Large intestine (tissue), 3 donors: ENCODE results near the gene MACC1. TPM values are rescaled to one million over a fixed set of nuclear protein-coding genes. Genes with fewer than 3 reads are reported as not detected.
"Not testable (repeated sequence)": the region's sequence is repeated elsewhere in the genome, so short reads cannot be mapped to it uniquely, and the experiment has no call there.

Experiments used
- DNase-seq, 2 donors: peaks; one replicate each; pipeline versions ENCODE4 v3.0.0 to v3.0.0-alpha.2; 2013
- H3K27ac ChIP-seq: one replicate; pipeline ENCODE4 v1.5.1; 2013; ENCODE audit warnings: low read length
- H3K27me3 ChIP-seq: 2 replicates; pipeline ENCODE4 v1.6.1; 2013; ENCODE audit warnings: low read length; ENCODE audit not compliant: control insufficient read depth, insufficient read depth
- H3K36me3 ChIP-seq: 2 replicates; pipeline ENCODE4 v1.6.1; 2013; ENCODE audit warnings: low read length; ENCODE audit not compliant: control insufficient read depth, insufficient read depth
- H3K4me1 ChIP-seq: one replicate; pipeline ENCODE4 v1.6.1; 2013; ENCODE audit warnings: low read length; ENCODE audit not compliant: control insufficient read depth, insufficient read depth
- H3K4me3 ChIP-seq: one replicate; pipeline ENCODE4 v1.5.1; 2013; ENCODE audit warnings: low read length
- H3K9me3 ChIP-seq: one replicate; pipeline ENCODE4 v1.6.1; 2013; ENCODE audit warnings: mild to moderate bottlenecking, low read depth, low read length, moderate library complexity; ENCODE audit not compliant: control insufficient read depth
- WGBS: methylation state at CpG from one replicate; pipeline ENCODE4 v1.1.5; 2013; ENCODE audit warnings: low lambda C conversion rate; ENCODE audit not compliant: insufficient coverage; 5-methylcytosine and 5-hydroxymethylcytosine counted together
- polyA plus RNA-seq: library from polyadenylated mRNA; unstranded; fragments of 120-200 nt; gene quantifications from one replicate; pipeline ENCODE4 v1.2.1, GENCODE V29; 2013

Gene MACC1
- polyA plus RNA-seq, 1 donor: 50.2 TPM

DNA sequence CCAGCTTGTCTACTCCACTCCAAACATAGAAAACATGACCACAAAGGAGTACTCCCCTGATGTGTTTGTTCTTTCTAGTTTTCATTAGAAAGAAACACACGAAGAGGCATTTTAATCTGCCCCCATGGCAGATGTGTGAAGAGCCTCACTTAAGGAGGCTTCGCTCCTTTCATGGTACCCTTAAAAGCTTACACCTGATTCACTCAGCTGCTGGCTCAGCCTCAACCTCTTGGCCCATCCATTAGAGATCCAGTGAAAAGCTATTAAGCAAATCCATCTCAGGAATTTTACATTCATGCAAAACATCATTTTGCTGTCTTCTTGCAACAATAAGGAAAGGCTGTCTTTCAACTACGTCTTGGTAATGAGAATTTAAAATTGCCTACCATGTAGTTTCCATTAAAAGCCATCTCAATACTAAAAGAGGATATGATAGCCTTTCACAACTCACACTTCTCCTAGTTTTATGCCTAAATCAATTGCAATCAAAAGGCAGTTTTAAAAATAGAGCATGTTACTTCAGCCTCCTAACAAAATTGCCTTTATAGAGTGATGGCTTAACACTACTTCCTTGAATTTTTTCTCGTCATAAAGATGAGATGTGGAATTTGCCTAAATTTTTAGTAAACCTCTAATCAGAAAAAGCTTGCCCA lies 22.7 kb downstream of the MACC1 start:
- DNase-seq: no peak
- Histone ChIP-seq H3K4me1 (peaks cover 11% of the 10 kb centered on the region), H3K27ac (no peak overlapping the region), H3K36me3 (peaks cover 18% of the 10 kb centered on the region), H3K4me3 (no peak overlapping the region), H3K9me3 (peaks cover 4% of the 10 kb centered on the region), H3K27me3 (no peaks in the 10 kb centered on the region)
- 95% methylated on average over 2 of the region's 4 CpGs for WGBS

DNA sequence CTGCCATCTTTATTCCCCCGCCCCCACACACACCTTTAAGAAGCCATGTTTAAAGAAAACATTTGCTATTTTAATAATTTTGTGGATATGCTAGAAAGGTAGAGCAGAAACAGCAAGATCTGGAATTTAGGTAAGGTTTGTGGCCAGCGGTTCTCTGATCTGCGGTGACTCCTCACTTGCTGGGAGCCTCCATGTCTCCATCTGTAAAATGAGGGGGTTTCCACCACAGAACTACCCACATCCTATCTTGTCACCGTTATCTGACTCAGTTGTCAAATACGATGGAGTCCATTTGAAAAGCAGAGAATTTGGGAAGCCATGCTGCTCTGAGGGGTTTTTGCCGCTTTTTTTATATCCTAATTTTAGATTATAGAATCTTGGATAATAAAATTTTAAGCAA lies 23.3 kb downstream of the MACC1 start:
- Histone ChIP-seq H3K9me3 (peaks cover 5% of the 10 kb centered on the region), H3K36me3 (peaks cover 18% of the 10 kb centered on the region), H3K27me3 (no peaks in the 10 kb centered on the region), H3K27ac (no peak overlapping the region), H3K4me3 (no peak overlapping the region), H3K4me1 (peaks cover 5% of the 10 kb centered on the region)
- no peak for DNase-seq
- 90% methylated on average over 2 of the region's 6 CpGs for WGBS

DNA sequence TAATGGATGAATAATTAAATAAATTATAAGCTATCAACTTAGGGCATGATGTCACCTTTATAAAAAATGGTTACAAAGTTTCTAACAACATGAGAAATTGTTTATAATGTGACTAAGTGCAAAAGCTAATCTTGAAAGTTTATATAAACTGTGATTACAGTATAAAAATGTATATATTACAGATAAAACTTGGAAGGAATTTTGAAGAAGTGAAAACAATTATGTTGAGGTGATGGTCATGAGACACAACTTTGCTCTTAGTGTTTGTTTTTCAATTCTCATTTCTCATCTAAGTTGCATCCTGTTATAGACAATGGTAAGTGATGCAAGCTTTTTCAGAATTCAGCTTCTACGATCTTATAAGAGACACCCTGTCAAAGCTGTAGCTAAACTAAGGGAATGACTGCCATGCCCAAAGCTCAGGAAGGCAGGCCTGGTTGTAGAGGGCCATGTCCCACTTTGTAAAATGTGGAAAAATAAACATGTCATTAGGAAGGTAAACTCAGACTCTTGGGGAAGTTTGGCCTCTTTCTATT lies 23.9 kb downstream of the MACC1 start:
- no peak overlapping the region for H3K4me3 ChIP-seq
- H3K4me1 ChIP-seq: peaks cover 5% of the 10 kb centered on the region
- no peaks in the 10 kb centered on the region for H3K27me3 ChIP-seq
- no CpG with 5 or more reads among the region's 1 CpG for WGBS
- DNase-seq: no peak
- H3K27ac ChIP-seq: no peak overlapping the region
- H3K36me3 ChIP-seq: peaks cover 18% of the 10 kb centered on the region
- peaks cover 5% of the 10 kb centered on the region for H3K9me3 ChIP-seq

DNA sequence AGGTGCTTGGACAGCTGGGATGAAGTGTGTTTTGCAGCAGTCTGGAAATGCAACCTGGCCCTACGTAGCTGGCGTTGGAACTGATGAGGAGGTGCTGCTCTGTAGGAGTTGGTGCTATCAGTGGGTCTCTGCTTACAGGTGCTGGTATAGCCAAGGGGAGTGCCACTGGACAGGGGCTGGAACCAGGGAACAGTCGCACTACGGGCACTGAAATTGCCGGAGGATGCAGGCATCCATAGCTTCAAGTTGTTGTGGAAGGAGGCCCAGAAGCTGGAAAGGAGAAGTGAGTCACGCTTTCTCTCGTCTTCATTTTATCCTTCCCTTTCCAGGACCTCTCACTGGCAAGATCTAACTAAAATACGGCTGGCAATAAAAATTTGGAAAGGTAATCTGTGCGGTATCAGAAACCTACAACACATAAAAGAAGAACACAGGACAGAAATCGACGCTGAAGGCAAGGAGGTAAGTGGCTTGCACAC lies 25.8 kb downstream of the MACC1 start:
- 81% methylated on average over 3 of the region's 11 CpGs for WGBS
- Histone ChIP-seq H3K27me3 (no peaks in the 10 kb centered on the region), H3K4me3 (no peak overlapping the region), H3K27ac (peak overlapping the region; percentile 26), H3K9me3 (peaks cover 5% of the 10 kb centered on the region), H3K36me3 (peaks cover 13% of the 10 kb centered on the region), H3K4me1 (peaks cover 9% of the 10 kb centered on the region)
- DNase-seq: no peak

DNA sequence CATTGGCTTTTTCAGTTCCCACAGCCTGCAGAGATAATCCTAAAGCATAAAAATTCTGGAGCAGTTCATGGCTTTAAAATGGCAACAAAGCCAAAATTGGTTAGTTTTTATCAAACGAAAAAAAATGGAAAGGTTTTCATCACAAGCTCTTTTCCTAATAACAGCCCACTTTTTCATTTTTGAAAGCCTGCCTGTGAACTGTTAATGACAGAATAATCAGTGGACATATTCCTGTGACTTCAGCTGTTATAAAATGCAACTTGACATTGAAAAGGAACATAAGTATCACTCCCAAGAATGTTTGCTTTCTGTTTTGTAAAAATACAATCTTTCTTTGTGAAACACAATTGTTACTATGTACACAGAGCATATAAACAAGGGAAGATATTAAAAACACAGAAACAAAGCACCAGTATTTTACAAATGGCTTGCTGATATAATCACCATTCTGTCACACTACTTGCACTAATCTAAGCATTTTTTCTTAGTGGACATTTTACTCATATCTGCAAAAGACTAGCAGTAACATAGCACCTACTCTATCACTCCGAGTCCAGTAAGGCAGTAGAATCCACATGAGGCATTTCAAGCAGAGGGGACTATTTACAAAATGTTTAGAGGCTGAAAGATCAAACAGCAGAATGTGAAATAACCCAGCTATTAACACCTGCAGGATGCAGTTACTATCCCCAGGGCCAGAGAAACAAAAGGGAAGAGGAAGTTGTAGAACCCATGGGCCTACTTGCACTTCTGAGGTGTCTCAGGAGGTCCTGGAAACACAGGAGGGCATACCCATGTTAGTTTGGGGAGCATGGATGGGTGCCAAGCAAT lies 26.4 kb downstream of the MACC1 start:
- H3K36me3 ChIP-seq: peaks cover 11% of the 10 kb centered on the region
- H3K4me3 ChIP-seq: no peak overlapping the region
- no CpG with 5 or more reads among the region's 2 CpGs for WGBS
- peak overlapping the region; percentile 26 for H3K27ac ChIP-seq
- no peaks in the 10 kb centered on the region for H3K27me3 ChIP-seq
- no peak for DNase-seq
- peaks cover 9% of the 10 kb centered on the region for H3K4me1 ChIP-seq
- peaks cover 5% of the 10 kb centered on the region for H3K9me3 ChIP-seq

DNA sequence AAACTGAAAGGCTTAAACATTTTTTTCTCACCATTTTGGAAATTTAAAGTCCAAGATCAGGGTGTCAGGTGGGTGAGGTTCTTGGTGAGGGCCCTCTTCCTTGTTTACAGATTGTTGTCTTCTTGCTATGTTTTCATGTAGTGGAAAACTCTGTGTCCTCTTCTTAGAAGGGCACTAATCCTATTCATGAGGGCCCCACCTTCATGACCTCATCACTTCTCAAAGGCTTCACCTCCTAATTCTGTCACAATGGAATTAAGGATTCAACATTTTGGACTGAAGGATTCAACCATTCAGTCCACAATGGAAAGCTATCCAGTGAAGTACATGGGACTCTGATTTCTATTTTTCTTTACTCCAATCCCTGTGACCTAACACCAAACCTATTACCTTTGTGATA lies 27.3 kb downstream of the MACC1 start:
- Histone ChIP-seq H3K27ac (no peak overlapping the region), H3K4me3 (no peak overlapping the region), H3K27me3 (no peaks in the 10 kb centered on the region), H3K9me3 (peaks cover 5% of the 10 kb centered on the region), H3K4me1 (peaks cover 9% of the 10 kb centered on the region), H3K36me3 (peaks cover 10% of the 10 kb centered on the region)
- no peak for DNase-seq

DNA sequence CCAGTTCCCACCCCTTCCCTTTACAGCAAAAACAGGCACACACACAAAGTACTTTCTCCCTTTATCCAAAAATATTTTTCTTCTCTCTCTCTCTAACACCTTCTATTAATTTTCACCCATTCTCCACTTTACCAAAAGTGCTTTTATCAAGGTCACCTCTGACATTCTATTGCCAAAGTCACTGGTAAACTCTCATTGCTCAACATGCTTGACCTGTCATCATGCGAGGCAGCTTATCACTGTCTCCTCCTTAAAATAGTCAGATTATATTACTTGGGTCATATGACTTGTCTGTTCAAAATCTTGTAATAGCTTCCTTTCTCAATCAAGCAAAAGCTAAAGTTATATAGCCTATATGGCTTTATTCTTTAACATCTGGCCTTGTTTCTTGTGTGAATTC lies 28.6 kb downstream of the MACC1 start:
- Histone ChIP-seq H3K4me1 (peaks cover 9% of the 10 kb centered on the region), H3K9me3 (peaks cover 5% of the 10 kb centered on the region), H3K4me3 (no peak overlapping the region), H3K36me3 (peaks cover 10% of the 10 kb centered on the region), H3K27me3 (no peaks in the 10 kb centered on the region), H3K27ac (peak overlapping the region; percentile 80)
- no CpG with 5 or more reads among the region's 1 CpG for WGBS
- DNase-seq: peak; percentile 65 to 73

DNA sequence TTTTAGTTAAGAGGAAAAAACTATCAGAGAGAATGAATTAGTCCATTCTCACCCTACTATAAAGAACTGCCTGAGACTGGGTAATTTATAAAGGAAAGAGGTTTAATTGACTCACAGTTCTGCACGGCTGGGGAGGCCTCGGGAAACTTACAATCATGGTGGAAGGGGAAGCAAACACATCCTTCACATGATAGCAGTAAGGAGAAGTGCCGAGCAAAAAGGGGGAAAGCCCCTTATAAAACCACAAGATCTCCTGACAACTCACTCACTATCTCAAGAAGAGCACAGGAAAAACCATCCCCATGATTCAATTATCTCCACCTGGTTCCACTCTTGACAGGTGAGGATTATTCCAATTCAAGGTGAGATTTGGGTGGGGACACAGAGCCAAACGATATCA lies 29.3 kb downstream of the MACC1 start:
- not testable (repeated sequence) for H3K4me1 ChIP-seq, DNase-seq, H3K4me3 ChIP-seq, H3K9me3 ChIP-seq, H3K27me3 ChIP-seq
- peak overlapping the region; percentile 75 for H3K27ac ChIP-seq
- H3K36me3 ChIP-seq: peaks cover 13% of the 10 kb centered on the region
- no CpG with 5 or more reads among the region's 4 CpGs for WGBS

DNA sequence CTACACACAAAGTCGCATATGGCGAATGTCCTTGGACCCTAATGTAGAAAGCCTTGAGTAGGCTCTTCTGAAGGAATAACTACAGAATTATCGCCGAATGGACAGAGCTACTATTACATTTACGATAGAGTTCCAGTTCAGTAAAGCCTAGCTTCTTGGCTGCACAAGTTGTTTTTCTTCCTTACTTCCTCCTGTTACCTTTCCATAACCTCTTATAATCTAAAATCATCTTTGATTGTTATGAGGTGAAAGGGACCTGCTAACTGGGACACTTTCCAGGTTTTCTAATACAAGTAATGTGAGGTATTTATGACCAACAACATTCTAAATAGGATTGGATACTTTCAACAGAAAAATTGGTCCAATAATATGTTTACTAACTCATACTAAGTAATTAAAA lies 31.2 kb downstream of the MACC1 start:
- Histone ChIP-seq H3K36me3 (peaks cover 6% of the 10 kb centered on the region), H3K4me3 (no peak overlapping the region), H3K27ac (no peak overlapping the region), H3K4me1 (peaks cover 7% of the 10 kb centered on the region), H3K9me3 (peaks cover 5% of the 10 kb centered on the region), H3K27me3 (no peaks in the 10 kb centered on the region)
- WGBS: 100% methylated on average over 3 of the region's 5 CpGs
- DNase-seq: no peak

DNA sequence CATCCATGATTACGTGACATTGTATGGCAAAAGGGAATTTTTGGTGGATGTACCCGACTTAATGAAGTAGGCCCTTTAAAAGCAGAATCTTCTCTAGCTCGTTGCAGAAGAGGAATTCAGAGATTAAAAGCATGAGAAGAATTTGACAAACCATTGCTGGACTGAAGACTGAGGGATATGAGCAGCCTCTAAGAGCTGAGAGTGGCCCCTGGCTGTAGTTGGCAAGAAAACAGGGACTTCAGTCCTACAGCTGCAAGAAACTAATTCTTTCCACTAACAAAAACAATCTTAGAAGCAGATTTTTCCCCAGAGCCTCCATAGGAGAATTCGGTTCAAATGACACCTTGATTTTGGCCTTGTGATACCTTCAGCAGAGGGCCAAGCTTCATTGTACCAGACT lies 34.1 kb downstream of the MACC1 start:
- Histone ChIP-seq H3K27ac (no peak overlapping the region), H3K27me3 (no peaks in the 10 kb centered on the region), H3K9me3 (no peaks in the 10 kb centered on the region), H3K36me3 (peaks cover 3% of the 10 kb centered on the region), H3K4me1 (peaks cover 1% of the 10 kb centered on the region), H3K4me3 (no peak overlapping the region)
- DNase-seq: no peak
- WGBS: 90% methylated on average over 2 of the region's 4 CpGs
